Stimulated activated CD8-positive, alpha-beta memory T cell treated with anti-CD3 and anti-CD28 coated beads, Interleukin-12 subunit alpha, Interleukin-12 subunit beta, amount 100 ng/mL, for 1 hour (primary cell): ENCODE results near the gene ACSF2.

ENCODE experiments used
- DNase-seq: peaks from one replicate; pipeline ENCODE4 v3.0.0-alpha.2; 2020; ENCODE audit warnings: low read depth

Gene ACSF2

DNA sequence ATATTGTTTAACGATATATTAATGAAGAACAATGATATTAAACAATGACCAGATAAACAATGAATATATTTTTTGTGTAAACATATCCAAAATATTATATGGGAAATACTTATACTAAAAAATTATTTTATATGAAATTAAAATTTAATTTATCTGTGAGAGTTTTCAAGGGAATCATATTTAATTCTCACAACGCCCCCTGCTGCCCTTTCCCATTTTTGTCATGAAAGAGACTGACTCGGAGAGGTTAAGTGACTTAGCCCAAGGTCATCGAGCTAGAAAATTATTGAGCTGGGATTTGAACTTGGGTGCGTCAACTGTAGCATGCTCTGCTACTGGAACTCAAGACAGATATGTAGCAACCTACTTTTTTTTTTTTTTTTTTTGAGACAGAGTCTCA, 75.0 kb downstream of the ACSF2 start:
- no peak for DNase-seq

DNA sequence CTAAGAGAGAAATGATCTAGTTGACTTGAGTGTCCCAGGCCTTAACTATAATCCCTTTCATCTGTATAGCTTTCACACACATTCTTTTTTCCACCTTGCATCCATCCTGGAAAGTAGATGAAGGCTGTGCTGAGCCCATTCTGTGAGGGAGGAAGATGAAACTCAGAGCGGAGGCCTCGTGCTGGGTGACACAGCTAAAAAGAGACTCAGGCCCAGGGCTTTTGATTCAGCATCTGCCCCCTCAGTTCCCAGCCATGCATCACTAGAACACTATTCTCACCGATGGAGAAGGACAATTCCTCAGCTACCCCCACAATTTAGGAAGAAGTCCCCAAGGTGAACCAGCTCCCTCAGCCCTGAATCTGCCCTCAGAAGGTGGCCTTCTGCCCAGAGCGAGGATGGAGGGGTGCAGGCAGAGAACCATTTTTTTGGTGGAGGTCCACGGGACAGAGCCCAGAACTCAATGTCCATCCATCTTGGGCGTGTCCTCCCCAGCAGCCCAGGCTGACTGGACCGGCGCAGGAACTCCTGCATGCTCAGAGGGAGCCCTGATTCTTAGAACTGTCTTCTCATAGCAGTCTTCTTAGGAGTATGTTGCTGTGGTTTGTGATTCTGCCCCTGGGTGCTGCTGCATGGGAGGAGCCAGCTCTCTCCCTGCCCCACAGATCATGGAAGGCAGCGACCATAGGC, 76.4 kb downstream of the ACSF2 start:
- no peak for DNase-seq

DNA sequence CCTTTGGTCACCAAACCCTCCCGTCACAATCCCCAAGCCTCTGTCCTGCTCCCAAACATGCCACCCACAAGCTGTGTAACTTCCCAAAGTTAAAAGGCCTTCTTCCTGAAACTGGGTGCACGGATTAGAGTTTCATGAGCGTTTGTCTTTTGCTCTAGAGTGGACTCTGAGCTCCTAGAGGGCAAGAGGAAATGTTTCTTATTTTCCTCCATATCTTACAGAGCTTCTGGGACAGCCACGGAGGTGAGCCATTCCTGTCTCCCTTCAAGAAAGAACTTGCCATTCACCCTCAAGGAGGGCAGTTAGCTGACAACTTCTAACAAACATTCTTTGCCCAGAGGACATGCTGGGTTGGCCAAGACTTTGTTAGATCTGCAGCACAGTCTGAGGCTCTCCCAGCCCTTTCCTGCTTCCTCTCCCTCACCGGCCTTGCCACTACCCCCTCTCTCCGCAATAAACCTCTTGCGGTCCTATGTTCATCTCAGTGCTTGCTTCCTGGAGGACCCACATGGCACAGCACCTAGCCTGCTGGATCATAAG, 79.6 kb downstream of the ACSF2 start:
- DNase-seq: no peak

DNA sequence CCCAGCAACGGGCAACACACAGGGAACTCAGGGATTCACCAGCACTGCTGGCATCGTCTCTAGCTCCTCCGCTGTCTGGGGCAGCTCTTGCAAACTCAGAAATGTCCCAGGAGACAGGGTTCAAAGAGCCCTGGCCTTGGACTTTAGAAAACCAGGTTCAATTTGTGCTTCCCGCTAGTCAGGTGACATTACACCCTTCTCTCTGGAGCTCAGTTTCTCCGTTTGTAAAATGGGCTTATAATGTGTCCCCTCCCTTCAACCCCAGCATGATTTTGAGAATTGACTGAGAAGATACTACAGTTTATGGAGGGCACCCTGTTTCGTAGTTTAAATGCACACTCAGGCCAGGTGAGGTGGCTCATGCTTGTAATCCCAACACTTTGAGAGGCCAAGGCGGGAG, 80.3 kb downstream of the ACSF2 start:
- DNase-seq: no peak

DNA sequence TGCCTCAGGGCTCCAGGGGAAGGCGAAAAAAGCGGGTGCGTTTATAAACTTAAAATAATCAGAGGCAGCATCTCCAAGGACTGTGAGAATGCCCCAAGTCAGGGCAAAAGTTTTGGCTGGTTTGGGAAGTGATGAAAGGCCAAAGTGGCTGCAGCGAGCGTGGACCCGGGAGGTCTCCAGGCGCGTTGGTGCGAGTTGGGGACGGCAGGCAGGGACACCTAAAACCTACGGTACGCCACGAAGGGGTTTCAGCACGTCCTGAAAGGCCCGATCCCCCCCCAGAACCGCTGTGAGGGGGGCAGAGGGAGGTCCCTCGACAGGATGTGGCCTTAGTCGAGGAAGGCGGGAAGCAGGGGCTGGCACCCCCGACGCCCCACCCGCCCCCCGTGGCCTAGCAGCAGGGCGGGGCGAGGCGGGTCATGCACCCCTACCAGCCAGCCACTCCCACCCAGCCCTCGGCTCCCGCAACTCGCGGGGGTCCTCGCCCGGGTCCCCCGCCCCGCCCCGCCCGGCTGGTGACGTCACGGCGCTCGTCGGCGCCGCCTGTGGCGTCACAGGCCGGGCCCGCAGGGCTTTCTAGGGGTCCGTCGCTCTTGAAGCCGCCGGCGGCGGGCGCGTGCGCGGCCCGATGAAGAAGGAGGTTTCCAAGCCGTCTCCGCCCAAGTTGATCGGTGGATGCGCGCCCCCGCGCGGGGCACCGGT, 82.0 kb downstream of the ACSF2 start, which contains the start of gene MYCBPAP:
MYCBPAP (plus strand) TSS at position 569 of the 702 bp plus-strand sequence. CDS start 236 bp downstream, outside the sequence.
- DNase-seq: peak; percentile 65

DNA sequence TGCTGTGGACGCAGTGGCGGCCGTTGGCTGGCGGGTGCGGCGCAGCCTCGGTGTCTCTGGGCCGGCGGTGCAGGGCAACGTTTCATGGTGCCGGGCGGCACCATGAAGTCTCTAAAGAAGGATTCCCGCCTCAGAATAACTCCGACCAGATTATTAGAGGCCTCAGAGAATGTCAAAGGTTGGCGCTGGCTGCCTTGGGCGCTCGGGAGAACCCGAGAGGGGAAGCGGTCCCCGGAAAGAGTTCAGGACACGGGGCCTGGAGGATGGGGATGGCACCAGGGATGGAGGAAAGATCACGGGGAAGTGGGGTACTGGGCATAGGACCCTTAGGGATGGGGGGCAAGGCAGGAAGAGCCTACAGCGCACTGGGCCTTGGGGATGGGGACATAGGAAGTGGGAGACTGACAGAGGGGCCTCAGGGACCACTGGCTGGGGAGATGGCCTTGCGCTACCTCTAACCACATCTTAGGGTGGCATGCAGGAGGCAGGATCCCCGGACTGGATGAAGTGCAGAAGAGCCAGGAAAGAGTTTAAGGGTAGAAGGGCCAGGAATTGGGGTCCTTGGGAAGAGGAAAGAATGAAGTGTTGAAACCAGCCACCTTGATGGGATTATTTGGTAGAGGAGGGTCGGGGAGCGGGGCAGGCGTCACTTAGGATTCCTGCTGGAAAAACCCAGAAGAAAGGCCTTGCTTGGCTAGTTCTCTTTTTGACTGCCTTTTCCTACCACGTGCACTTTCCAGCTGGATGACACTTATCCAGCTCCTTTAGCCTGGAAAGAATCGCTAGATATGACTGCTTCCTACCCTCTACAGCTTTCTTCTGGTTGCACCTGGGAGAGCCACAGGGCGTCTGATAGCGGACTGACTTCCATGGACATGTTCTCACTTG, 82.8 kb downstream of the ACSF2 start:
- DNase-seq: no peak

DNA sequence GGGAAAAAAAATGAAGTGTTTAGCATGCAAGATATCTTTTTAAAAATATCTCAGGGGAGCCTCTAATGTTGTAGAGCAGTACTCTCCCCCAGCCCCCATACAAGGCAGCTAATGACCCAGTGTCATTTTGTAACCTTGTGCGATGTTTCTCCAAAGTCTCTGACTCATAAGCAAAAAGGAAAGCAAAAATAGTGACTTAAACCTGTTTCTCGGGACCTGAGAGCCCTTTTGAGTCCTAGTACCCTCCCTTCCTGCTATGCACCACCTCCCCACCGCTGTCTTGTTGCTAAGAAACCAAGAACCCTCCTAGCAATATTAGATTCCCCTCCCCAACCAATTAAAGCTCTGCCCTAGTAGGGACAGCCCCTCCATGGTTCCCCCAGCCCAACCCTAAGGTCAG, 85.0 kb downstream of the ACSF2 start:
- DNase-seq: no peak

DNA sequence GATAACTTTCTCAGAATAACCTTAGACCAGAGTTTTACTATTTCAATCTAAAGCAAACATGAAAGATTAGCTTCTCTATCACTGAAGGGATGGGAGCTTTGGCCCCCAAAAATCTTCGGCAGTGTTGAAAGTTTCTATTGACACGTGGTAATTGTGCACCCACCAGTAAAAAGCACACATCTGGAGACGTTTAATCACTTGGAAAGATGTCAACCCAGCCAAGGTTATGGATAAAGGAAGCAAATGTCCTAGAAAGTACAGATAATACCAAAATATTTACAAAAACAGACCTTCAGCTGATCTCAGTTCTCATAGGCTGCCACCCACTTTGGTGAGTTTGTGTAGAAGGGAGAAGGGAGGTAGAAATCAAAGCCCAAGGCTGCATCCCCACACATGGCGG, 87.5 kb downstream of the ACSF2 start:
- no peak for DNase-seq

DNA sequence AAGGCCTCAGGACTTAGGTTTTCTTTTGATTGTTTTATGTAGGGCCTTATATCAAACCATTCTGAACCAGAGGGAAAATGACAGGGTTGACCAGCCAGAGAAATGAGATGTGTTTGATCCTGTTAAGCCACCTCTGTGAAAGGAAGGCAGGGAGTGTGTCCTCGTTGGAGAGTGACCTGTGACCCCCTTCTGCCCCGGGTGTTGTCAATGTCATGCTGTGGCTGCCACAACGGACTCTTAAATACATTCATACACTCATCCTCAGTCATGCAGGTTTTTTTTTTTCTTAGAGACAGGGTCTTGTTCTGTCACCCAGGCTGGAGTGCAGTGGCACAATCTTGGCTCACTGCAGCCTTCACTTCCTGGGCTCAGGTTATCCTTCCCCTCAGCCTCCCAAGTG, 88.4 kb downstream of the ACSF2 start:
- no peak for DNase-seq

DNA sequence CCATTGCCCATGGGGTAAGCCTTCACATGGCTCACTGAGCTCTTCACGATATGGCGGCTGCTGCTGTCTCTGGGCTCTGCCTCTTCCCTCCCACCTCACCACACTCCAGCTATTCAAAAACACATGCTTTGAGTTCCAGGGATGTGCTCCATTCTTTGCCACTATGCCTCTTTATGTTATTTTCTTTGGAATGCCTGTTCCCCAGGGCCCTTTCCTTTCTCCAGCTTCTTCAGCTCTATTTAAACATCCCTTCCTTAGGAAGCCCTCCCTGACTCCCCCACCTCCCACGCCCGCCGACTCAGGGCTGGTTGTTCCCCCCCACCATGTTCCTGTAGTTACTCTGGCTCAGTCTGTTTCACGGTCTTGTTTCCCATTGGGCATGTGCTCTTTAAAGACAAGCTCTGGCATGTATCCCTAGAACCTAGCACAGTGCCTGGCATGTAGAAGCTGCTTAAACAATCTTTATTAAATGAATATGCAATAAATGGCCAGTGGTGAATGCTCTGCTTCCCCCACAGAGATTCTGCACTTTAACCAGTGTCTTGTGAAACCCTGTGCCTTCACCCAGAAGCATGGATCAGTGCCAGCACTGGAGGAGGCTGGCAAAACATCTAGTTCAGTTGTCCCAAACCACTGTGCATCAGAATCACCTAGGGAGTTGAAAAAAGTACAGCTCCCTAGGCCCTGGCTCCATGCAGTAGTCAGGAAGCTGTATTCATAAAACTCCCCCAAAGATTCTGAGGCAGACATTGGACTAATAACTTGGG, 89.1 kb downstream of the ACSF2 start:
- no peak for DNase-seq

DNA sequence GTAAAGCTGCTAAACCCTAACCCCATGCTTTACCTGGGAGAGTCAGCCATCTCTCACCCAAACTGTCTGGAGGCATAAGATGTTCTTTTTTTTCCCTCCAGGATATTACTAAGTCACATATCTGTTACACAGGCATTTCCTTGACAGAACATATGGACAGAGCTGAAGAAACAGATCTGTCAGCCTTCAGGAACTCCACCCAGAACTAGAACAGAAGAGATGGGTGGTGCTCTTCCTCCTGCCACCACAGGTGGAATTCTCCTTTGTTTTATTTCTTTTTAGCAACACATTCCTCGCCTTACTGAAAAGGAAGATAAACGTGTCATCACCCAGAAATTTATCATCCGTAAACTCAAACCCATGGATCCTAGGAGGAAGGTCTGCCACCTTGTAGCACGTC, 91.0 kb downstream of the ACSF2 start:
- DNase-seq: no peak

DNA sequence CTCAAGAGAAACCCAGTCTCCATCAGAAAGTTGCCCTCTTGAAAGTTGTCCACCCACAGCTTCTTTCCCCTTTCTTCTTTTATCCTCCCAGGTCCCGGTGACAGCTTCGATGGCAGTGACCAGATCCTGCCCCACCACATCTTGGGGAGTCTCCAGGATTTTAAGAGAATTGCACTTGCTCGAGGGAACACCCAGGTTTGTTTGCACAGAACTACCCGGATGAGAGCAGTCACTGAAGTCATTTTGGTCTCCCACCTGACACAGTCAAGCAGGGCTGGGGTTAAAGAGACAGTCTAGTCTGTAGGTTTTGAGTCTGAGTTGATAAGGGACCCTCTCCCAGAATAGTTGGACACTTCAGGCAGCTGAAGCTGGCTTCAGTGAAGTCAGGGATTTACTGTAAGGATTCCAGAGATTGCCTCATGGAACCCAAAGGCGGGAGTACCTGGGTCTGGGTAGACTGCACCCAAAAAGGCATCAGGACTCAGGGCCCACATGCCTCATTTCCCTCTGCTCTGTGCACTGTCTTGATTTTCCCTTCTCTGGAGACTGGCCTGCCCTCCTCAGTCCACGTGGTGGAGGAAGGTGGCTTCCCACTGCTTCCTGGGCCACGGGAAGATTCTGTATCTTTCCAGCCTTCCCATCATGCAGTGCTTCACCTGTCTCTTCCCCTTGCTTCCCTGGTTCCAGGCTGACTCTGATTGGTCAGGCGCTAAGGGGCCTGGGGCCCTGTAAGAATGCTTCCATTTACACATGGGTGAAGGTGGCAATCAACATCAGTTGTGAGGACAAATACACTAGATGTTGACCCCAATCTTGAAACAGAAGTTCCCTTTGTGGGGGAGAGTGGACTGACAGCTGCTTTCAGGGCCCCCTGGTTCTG, 91.7 kb downstream of the ACSF2 start:
- no peak for DNase-seq

DNA sequence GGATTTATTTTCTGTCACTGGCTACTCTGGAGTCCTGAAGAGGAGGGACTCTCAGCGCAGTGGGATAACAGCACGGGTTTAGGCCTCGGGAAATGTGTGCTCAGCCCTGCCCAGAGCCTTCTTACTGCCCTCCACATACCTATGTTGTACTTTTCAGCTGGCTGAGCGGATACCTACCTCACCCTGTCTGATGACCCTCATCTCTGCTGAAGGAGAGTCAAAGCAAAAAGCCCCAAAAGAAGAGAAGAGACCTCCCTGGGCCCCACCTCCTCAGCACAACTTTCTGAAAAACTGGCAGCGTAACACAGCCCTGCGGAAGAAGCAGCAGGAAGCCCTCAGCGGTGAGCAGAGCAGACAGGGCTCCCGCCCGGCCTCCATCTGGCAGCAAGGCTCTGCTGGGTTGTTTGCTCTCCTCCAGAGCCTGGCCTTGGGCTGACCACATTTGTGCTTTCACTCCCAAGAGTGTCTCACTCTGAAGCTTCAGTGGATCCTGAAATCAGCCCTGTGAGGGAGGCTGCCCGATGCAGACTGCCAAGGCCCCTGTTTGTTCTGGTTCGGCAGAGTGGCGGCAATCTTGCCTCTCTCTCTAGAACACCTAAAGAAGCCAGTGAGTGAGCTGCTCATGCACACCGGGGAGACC, 92.5 kb downstream of the ACSF2 start:
- DNase-seq: no peak

DNA sequence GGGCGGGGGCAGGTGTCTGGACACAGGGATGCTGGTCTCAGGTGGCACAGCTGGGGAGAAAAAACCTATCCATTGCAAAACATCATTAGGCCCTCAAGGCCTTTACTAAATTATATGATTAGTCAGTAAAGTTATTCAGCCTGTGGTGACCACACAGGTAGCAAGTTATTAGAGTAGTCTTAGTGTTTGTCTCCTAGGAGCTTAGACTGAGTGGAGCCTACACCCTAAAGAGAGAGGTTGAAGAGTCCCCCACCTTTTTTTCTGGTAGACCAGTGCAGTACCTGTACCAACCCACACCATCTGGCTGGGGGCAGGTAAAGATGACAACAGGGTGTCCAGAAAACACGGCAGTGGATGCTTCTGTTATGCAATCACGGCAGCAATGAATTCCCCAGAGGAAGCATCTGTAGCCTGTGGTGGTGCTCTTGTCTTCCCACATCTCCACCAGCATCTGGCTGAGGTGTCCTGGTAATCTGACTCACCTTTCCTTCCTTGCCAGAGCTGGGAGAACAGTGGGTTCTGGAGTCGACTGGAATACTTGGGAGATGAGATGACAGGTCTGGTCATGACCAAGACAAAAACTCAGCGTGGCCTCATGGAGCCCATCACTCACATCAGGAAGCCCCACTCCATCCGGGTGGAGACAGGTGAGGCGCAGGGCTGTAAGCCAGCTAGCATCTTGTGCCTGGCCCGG, 93.3 kb downstream of the ACSF2 start:
- no peak for DNase-seq

DNA sequence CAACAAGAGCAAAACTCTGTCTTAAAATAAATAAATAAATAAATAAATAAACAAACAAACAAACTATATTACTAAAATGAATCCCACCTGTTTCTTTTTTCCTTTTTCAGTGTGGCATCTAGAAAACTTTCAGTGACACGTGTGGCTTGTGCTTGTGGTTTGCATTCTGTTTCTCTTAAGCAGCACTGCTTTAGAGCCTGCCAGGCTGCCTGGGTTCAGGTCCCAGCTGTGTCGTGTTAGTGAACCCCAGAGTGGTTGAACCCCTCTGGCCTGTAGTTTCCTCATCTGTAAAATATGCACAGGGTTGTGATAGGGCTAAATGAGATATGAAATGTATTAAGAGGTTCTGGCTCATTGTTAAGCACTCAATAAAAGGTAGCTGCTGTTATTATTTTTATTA, 94.5 kb downstream of the ACSF2 start:
- DNase-seq: no peak

DNA sequence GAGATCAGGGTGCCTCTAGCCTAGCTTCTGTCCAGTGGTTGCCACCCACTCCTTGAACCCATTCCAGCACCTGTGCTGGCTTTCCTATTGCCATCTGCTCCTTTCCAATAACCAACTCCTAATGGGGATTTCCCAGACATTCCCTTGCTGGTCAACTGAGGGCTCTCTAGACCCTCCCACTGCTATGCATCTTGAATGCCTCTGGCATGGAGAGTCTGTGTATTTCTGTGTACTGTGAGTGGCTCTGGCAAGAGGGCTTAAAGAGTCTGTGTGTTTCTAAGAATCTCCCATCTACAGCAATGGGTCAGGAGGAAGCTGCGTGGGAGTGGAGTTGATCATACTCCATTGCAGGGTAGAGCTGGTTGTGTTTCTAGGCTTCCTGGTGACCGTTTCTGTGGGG, 95.5 kb downstream of the ACSF2 start:
- no peak for DNase-seq

DNA sequence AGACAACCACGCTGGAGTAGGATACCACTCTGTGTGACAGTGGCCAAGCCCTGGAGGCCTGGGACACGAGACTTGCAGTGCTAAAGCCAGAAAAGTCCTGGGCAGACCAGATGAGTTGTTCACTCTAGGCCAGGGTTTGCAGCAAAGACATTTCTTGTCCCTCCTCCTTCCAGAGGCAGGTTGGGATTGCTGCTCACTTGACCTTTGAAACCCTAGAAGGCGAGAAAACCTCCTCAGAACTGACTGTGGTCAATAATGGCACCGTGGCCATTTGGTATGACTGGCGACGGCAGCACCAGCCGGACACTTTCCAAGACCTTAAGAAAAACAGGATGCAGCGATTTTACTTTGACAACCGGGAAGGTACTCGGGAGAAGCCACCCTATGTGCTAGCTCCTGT, 96.7 kb downstream of the ACSF2 start:
- no peak for DNase-seq

DNA sequence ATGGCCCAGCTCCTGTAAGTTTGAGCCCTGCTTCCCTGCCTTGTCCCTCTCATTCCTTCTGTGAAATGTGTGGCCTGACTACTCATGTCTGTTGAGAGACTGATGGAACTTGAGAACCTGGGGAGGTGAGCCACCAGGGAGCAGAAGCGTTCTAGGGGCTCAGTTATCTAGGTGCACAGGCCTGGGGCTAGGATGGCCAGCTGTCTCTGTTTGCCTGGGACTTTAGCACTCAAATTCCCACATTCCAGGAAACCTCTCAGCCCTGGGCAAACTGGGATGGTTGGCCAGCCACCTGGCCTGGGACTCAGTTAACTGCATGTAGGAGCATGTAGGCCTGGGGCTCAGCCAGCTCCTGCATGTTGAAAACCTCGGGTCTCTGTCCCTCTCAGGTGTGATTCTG, 97.2 kb downstream of the ACSF2 start:
- DNase-seq: no peak
